ENCODE measurements around the gene RPF1.
"Not testable (repeated sequence)": the region's sequence is repeated elsewhere in the genome, so short reads cannot be mapped to it uniquely, and the experiment has no call there.

RPF1 gene

DNA sequence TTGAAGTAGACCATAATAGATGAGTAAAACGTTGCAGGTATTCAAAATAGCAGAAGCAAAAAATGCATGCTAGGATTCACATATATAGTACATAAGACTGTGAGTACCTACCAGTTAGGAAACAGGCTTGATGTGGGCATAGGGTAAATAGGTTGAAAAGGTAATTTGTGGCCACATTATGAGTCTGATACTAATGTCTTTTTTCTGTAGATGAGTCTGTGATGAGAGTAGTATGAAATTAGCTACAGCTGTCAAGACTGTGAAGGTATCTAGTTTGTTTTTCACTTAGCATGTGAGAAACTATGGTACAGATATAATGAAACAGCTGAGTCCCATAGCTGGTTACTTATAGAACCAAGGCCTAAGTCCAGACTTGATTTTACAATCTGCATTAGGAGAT is 14.7 kb downstream of the RPF1 start:
- no peak for DNase-seq

DNA sequence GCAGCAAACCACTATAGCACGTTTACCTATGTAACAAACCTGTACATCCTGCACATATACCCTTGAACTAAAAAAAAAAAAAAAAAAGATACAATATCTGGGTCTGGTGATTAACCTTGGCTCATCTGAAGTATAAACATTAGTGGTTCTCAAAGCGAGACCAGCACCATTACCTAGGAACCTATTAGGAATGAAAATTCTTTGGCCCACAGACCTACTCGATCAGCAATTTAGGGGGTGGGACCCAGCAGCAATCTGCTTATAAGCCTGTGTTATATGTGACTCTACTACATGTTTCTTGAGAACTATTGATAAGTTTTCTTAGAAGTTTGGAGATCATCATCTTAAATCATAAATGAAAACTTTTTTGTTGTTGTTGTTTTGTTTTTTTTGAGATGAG is 17.4 kb downstream of the RPF1 start:
- no peak for DNase-seq

DNA sequence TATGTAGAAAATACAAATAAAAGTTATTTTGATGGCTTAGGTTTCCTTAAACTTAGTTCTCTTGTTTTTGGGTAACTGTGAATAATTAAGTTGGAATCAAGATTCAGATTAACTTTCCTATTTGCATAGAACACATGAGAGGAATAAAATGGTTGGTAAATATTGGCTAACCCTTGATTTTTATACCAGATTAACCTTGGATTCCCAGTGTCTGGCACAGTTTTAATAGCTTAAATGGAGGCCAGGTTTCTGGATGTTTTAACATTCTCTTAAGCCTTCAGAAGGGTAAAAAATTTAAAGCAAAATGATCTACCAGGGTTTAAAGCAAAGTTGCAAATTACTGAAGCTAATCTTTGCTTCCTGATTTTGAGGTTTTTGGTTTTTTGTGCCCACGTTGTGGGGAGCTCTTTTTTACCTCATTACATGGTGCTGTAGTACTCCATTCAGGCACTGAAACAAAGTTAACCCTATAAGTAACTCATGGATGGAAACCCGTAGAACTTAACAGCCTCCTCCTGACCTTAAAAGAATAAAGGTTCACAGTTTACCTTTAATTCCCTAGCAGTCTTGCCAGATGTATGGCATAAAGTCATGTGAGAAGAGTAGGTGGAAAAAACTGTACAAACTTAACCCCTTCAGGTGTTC is 18.7 kb downstream of the RPF1 start:
- DNase-seq: peak in 1 of 2 donors; percentile 43

DNA sequence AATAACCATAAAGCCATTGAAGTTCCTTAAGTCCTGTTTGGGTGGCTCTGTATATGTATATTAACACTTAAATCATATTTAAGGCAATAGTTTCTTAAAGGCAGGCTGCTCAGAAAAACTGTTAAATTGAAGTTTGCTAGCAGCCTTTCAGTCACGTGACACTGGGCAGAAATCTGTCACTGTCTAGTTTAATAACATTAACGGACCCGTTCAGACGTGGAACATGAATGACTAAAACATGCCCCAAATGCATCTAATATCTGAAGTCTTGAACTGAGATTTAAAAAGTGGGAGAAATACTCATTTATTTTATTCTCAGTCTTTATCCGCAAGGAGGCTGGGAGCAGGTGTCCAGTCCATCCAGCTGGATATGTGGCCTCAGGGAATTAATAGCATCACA is 23.9 kb downstream of the RPF1 start:
- DNase-seq: no peak

DNA sequence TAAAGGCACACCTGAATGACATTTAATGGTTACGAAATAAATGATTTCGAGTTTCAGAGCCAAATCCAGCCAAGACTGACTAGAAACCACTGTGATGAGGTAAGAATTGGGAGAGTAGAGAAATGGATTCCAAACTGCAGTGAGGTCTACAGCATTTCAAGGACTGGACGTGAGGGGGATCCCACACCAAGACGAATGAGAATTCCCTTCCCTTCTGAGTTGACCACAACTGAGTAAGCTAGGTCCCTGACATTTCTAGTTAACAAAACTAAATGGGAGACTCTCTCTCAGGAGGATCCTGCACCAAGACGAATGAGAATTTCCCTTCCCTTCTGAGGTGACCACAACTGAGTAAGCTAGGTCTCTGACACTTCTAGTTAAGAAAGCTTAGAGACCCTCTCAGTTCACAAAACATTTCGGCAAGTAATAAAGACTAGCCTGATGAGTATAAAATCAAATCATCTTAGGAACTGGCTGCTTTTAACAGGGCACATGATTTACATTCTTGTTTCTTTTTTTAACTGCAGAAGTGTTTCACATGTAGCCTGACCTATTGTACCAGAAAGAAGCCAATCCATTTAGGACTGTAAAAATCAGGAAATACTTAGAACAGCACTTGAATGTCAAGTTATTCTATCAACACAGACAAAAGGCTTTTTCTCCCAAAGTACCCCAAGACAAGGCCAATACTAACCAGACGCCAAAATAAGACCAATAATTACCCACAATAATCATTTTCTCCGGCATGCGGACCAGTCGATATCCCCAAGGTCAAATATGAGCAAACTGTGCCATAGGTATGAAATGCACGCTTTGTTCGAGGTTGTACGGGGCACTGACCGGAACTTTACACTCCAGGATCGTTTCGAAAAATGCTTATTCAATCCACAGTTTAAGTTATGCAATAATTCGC is 25.8 kb downstream of the RPF1 start:
- peak; percentile 42 to 65 for DNase-seq

DNA sequence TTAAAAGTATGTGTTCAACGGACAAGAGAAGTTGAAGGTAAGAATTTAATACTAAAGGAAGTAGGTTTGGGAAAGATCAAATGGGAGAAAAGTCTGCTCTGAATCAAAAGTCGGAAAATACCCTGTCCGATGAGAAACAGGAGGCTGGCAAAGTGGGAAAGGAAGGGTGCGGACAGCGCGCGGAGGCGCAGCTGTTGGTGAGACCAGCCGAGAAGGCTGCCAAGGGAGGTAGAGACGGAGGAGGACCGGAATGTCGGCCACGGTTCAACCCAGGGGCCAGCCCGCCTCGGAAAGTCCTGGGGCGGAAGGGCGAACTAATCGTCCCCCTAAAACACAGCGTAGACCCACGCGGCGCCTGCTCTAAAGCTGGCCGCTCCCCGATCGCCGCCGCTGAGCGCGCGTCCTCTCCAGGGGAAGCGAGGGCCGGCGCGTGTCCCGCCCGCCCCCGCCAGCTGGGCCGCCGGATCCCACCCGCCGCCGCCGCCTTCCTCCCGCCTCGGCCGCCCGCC is 26.5 kb downstream of the RPF1 start:
- DNase-seq: no peak

DNA sequence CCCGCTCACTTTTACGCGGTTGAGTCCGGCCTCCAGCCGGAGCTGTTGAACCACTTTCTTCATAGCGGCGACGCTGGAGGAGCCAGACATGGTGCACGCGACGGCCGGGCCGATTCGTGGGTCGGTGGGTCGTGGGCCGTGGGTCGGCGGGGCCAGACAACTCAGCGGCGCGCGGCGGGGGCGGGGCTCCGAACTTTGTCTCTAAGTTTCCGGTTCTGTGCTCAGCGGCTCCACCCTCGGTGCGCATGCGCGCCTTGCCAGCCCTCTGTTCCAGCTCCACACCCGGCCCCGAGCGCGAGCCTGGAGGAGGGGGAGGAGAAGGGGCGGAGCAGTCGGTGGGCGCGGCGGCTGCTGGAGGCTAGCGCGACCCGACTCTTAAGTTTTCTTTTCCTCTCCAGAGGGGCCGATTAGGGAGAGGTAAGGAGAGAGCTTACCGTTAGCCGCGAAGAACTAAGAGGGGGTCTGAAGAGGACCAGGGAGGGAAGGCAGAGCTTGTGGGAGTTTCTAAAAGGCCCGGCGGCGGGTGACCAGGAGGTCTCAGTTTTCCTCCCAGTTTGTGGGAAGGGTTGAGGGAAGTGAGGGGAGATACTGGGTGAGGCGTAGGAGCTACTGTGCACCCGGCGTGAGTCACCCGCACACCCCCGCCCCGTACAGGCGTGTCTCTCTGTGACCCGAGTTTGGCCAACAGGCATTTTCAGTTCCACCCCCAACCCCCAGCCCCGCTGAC is 27.1 kb downstream of the RPF1 start, which contains the start of the genes GNG5 and SPATA1:
GNG5 (minus strand) TSS at position 580 of the 727 bp plus-strand sequence; CDS start at position 90, 490 bp downstream.
SPATA1 (plus strand) TSS at position 385 of the 727 bp plus-strand sequence. CDS start 9,974 bp downstream, outside the sequence.
- DNase-seq: peak; percentile 99

DNA sequence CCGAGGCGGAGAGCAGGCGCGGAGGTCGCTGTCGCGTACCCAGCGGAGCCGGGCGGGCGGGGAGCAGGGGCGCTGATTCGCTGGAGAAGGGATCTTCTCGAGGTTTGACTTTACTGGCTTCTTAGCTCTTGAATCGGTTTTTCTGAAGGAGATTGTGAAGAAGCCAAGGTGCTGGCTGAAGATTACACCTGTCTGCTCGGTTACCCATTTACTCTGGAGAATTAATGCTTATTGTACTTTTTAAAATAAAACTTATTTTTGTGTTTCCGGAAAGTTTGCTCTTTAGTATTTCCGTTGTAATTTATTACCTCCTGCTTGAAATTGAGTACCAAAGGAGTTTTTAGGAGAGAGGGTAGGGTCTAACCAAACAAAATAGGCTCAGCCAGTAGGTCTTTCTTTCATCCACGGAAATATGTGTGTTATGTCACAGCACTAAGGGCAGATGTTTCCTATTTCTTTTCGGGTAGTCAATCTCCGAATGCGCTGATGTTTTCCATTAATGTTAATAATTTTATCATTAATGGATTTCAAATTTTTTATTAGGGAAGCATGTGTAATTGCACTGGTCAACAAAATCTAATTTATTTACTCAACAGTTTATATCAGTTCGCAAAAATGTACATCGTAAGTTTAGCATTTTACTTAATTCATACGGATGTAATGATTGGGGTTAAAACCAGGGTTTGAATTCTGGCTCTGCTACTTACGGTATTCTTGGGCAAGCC is 27.8 kb downstream of the RPF1 start:
- DNase-seq: no peak

DNA sequence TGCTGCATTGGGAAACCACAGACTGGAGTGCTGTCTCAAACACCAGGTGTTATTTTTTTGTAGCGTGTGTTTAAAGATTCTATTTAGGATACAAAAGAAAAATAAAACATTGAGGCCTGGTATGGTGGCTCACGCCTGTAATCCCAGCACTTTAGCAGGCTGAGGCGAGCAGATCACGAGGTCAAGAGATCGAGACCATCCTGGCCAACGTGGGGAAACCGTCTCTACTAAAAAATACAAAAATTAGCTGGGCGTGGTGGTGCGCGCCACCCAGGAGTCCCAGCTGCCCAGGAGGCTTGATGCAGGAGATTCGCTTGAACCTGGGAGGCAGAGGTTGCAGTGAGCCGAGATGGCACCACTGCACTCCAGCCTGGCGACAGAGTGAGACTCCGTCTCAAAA is 28.8 kb downstream of the RPF1 start:
- not testable (repeated sequence) for DNase-seq

DNA sequence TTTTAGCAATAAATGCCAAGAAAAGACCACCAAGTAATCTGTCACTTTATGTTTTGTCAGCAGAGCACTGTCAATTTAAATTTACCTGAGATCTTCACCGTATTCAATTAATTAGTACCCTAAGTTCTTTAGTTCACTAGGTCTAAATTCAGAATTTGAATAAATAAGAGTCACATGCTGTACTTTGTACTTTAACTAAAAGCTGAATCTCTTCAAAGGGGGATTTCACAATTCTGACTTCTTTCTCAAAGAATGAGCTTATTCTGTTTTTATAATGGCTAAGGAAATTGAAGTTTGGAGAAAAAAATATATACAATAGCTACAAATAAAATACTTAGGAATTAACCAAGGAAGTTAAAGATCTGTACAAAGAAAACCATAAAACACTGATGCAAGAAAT is 29.4 kb downstream of the RPF1 start:
- DNase-seq: no peak

DNA sequence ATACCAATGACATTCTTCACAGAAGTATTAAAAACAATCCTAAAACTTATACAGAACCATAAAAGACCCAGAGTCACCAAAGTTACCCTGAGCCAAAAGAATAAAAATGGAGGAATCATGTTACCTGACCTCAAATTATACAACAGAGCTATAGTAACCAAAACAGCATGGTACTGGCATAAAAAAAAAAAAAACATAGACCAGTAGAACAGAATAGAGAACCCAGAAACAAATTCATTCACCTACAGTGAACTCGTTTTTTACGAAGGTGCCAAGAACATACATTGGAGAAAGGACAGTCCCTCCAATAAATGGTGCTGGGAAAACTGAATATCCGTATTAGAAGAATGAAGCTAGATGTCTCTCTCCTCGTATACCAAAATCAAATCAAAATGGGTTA is 30.0 kb downstream of the RPF1 start:
- no peak for DNase-seq

DNA sequence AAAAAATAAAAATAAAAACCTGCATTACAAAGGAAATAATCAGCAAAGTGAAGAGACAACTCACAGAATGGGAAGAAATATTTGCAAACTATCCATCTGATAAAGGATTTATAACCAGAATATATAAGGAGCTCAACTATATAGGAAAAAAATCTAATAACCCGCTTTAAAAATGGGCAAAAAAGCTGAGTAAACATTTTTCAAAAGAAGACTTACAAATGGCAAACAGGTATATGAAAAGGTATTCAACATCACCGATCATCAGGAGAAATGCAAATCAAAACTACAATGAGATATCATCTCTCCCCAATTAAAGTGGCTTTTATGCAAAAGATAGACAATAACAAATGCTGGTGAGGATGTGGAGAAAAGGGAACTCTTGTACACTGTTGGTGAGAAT is 31.1 kb downstream of the RPF1 start:
- DNase-seq: no peak

DNA sequence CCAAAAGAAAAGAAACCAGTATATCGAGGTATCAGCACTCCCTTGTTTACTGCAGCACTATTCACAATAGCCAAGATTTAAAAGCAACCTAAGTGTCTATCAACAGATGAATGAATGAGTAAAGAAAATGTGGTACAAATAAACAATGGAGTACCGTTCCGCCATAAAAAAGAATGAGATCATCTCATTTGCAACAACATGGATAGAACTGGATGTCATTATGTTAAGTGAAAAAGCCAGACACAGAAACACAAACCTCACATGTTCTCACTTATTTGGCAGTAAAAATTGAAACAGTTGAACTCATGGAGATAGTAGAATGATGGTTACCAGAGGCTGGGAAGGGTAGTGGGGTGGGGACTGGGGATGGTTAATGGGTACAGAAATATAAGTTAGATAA is 31.6 kb downstream of the RPF1 start:
- DNase-seq: no peak

DNA sequence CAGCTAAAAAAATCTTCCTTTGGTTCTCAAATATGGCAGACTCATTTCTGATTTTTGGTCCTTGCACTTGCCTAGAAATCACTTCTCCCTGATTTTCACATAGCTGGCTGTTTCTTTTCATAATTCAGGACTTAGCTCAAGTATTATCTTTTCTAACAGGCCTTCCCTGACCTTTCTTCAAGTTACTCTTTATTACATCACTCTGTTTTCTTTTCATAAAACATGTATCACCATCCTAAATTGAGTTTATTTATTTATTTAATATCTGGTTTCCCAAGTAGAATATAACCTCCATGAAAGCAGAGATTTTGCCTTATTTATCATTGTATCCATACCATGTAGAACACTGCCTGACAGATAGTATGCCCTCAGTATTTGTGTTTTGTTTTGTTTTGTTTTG is 45.5 kb downstream of the RPF1 start:
- DNase-seq: no peak

DNA sequence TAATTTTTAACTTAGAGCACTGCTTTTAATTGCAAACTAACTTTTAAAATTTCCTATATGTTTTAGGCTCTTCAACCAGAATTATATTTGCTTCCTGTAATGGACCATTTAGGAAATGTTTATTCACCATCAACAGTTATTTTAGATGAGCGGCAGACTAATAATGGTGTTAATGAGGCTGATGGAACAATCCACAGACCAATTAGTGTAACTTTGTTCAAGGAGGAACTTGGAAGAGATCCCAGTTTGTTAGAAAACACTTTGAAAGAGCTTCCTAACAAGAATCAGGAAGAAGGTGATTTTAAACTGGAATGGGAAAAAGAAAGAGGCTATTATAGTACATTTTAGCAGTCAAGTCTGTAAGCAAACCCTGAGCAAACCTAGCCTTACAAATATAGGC is 46.7 kb downstream of the RPF1 start:
- no peak for DNase-seq

DNA sequence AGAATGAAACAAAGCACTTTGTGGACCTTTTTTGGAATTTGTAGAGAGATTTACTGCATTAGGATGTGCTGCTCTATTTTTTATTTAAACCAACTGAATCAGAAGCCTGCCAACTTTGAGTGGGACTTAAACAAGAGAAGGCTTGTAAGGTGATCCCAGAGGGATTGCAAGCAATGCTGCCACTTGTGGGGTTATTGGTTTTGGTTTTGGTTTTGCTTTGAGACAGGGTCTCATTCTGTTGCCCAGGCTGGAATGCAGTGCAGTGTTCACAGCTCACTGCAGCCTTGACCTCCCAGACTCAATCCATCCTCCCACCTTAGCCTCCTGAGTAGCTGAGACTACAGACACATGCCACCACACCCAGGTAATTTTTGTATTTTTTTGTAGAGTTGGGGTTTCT is 59.5 kb downstream of the RPF1 start:
- DNase-seq: no peak

DNA sequence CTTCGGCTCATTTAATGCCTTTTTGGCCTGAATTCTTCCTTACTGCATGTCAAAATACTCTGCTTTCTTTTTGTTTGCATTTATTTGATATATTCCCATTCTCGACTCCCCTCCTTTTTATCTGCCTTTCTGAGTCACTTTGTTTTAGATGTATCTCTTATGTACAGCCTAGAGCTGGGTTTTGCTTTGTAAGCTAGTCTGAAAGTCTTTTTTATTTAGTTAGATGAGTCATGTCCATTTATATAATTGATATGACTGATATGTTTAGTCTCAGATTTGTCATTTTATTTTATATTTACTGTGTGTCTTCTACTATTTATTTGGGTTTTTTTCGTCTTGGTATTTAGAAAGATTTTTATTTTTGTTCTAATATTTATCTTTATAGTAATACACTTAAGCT is 60.9 kb downstream of the RPF1 start:
- no peak for DNase-seq

DNA sequence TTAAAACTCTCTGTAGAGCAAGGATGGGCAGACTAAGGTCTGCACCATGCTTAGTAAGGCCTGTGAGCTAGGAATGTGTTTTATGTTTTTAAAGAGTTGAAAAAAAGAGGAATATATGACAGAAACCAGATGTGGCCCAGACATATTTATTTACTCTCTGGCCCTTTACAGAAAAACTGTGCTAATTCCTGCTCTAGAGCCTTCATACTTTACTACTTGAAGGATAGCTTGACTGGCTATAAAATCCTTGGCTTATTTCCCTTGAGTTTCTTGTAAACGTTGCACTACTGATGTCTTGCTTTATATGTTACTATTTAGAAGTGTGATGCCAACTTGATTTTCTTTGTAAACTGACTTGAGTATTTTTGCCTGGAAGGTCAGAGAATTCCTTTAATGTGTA is 61.7 kb downstream of the RPF1 start:
- no peak for DNase-seq

DNA sequence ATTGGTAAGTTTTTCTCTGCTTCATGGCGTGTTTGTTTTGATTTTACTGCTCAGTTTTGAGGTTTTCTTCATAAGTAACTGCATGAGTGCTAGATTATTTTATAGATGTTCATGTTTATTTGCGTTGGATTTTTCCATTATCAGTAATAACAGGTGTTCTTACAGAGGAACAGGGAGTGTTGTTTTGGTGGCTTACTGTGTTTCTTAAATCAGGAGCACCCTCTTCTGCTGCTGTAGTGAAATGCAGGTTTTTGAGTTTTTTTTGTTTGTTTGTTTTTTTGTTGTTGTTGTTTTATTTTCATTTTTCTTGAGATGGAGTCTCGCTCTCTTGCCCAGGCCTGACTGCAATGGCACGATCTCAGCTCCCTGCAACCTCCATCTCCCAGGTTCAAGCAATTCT is 62.6 kb downstream of the RPF1 start:
- DNase-seq: no peak
